Stimulated activated CD4-positive, alpha-beta T cell treated with anti-CD3 and anti-CD28 coated beads, Interleukin-1b, Interleukin-23, amount 100 ng/mL, for 4 hours (primary cell): Measurements from ENCODE around the gene HSD17B14.
"Not testable (repeated sequence)": the region's sequence is repeated elsewhere in the genome, so short reads cannot be mapped to it uniquely, and the experiment has no call there.

ENCODE experiments used
- DNase-seq, 2 donors: peaks; one replicate each; pipeline ENCODE4 v3.0.0-alpha.2; 2020; ENCODE audit warnings: low read depth in 2 of 2

HSD17B14 gene

GRCh38 chr19:48867746-48868113 is 31.4 kb upstream of the HSD17B14 start:
- DNase-seq, result no peak

DNA sequence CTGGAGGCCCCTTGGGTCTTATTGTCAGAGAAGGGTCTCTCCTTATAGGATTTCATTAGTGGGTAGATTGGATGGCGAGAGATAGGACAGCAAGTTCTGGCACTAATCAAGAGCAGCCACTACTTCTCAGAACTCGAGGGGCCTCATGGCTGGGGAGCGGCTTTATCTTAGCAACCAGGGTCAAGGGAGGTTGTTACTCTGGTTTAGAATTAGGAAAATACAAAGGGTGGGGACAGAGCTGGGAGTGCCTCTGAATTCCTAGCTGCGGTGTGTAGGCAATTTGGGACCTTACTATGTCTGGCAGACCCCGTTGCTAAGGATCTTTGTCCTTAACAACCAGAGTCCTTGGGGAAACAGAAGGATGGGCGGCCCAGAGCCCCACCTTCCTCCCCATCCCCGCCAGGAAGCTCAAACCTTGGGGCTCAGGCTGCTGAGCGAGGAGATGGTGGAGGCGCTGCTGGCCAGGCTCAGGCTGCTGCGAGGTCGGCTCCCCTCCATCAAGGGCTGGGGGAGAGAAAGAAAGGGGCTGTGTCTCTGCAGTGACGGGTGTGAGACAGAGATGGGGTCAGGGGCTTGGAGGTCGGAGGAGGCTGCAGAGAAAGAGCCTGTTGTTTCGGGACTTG is 30.9 kb upstream of the HSD17B14 start:
- no peak for DNase-seq

DNA sequence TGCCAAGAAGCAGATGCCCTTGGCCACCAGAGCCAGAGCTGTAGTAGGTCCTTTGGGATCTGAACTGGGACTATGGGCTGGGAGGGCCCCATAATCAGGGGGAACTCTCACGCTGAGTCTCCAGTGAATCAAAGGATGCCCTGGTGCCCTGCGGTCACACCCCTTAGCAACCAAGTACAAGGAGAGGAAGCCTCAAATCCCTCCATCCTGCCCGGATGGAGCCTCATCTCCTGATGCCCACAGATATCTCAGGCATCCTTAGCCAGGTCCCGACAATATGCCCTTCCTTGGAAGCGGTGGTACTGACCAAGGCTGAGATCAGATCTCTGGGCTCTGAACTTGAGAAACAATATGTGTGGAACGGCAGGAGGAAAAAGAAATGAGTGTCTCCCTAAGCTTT is 30.4 kb upstream of the HSD17B14 start:
- DNase-seq, result no peak

GRCh38 chr19:48862827-48863226 is 26.5 kb upstream of the HSD17B14 start:
- no peak for DNase-seq

- no peak for DNase-seq
Observed at GRCh38 chr19:48861313-48861712, 25.0 kb upstream of the HSD17B14 start.

GRCh38 chr19:48859711-48860572 is 23.7 kb upstream of the HSD17B14 start:
- DNase-seq, result no peak

DNA sequence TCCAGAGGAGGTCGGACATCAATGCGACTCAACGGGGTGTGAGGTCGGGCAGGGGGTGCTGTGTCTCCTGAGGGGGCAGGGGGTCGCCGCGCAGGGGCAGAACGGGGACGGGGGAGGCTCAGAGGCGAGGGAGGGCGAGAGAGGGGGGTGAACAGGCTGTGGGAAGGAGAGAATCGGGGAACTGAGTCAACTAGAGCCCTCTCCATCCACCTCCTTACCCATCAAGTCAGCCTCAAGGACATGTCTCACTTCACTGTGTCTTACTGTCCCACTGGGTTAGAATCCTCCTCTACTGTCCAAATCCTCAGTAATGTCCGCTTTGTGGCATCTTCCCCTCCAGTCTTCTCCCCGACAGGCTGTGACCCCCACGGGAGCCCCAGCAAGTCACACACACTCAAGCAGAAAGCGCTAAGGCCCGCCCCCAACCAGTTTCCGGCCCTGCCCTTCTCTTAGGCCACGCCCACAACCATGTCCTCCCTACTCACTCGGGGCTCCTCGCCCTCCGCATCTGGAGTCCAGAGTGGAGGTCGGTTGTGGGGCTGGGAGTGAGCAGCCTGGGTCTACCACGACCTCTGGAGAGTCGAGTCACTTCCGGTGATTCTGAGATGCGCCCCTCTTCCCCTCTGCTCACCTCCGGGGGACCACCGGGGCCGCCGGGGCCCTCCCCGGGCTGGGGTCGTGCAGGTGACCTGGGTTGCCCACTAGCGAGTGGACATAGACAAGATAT is 22.9 kb upstream of the HSD17B14 start:
- peak; percentile 73 to 76 for DNase-seq

DNA sequence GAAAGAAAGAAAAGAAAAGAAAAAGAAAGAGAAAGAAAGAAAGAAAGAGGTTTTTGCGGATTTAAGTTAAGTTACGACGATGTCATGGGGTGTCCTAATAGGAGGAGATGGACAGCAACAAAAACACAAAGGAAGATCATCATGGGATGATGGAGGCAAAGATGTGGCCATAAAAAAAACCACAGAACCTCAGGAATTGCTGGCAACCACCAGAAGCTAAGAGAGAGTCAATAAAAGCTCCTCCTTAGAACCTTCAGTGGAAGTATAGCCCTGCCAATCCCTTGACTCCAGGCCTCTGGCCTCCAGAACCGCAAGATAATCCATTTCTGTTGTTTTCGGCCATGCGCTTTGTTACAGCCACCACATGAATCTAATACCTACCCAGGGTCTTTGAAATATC is 20.6 kb upstream of the HSD17B14 start:
- DNase-seq, result no peak

- DNase-seq, result no peak
Observed at GRCh38 chr19:48854103-48854502, 17.8 kb upstream of the HSD17B14 start.

GRCh38 chr19:48853483-48853882 is 17.2 kb upstream of the HSD17B14 start:
- DNase-seq, result no peak

DNA sequence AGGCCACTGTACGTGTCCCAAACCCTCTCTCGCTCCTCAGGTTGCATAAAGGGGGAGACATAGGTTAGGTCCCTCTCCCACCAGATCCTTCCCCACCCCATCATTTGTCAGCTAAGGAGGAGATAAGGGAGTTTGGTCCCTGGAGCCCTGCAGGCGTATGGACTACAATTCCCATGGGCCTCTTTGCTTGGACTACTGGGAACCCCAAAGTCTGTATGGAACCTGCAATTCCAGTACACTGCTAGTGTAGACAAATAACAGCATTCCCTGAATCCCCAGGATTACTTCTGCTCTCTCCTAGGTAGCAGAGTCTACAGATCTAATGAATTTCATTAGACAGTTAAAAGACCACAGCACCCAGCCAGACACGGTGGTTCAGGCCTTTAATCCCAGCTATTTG is 16.0 kb upstream of the HSD17B14 start:
- DNase-seq, result no peak

DNA sequence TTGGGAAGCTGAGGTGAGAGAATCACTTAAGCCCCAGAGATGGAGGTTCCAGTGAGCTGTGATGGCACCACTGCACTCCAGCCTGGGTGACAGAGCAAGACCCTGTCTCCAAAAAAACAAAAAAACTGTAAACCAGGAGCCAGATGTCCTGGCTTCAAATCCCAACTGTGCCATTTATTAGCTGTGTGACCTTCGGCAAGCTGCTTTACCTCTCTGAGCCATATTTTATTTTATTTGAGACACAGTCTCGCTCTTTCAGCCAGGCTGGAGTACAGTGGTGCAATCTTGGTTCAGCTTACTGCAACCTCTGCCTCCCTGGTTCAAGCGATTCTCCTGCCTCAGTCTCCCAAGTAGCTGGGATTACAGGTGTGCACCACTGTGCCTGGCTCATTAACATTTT is 10.4 kb upstream of the HSD17B14 start:
- DNase-seq, result not testable (repeated sequence)

DNA sequence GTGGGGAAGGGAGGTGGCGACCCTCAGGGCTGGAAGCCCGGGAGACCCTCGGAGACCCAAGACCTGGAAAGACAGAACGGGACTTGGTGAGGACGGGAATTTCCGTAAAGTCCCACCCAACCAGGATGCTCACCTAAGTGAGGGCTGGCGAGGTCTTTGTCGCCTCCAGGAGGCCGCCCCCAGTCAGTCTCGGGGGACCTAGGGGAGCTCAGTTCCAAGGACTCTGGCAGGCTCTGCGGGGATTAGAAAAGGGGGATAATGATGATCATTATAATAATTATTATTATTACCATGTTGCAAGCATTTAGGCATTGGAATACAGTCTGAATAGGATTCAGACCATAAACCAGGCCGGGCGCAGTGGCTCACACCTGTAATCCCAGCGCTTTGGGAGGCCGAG is 9.1 kb upstream of the HSD17B14 start:
- DNase-seq, result no peak

DNA sequence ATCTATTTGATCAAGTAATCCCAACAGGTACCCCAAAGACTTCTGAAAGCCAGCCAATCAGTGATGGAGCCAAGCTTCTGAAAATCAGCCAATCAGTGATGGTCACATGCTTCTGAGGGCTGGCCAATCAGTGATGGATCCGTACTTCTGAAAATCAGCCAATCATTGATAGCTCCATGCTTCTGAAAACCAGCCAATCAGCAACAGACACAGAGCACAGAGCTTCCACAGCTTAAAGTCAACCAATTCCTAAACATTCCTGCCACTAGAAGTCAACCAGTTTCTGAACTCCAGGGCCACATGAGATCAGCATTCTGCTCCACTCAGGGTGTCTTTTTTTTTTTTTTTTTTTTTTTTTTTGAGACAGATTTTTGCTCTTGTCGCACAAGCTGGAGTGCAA is 8.2 kb upstream of the HSD17B14 start:
- no peak for DNase-seq

- peak in 1 of 2 donors; percentile 40 for DNase-seq
Observed at GRCh38 chr19:48842789-48843162, 6.5 kb upstream of the HSD17B14 start.

GRCh38 chr19:48841571-48841970 is 5.3 kb upstream of the HSD17B14 start:
- no peak for DNase-seq

DNA sequence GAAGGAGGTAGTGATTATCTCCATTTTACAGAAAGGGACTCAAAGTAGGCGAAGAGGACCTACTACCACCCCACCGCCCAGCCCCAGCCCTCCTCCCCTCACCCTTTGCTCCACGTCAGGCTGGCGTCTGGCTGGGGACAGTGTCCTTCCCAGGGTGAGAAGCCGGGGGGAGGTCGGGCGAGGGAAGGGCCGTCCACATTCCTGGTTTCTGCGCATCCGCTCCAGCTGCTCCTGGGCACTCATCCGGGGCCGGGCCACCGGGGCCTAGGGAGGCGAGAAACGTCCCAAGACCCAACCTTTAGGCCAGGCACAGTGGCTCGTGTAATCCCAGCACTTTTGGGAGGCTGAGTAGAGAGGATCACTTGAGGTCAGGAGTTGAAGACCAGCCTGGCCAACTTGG is 4.8 kb upstream of the HSD17B14 start:
- no peak for DNase-seq

DNA sequence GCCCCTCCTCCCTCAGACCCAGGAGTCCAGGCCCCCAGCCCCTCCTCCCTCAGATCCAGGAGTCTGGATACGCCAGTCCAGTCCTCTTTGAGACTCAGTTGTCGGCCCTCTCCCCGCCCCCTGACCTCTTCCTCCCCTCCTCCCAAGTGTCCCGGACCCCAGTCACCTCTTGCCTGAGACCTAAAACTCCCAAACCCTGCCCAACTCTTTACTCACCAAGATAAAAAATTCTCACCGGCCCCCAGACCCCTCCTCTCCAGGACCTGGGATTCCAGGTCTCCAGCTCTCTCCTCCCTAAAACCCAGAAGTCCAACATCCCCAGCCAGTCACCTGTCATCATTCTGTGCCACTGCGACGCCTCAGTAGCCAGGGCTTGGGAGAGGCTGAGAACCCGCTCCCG is 1.4 kb upstream of the HSD17B14 start:
- no peak for DNase-seq

DNA sequence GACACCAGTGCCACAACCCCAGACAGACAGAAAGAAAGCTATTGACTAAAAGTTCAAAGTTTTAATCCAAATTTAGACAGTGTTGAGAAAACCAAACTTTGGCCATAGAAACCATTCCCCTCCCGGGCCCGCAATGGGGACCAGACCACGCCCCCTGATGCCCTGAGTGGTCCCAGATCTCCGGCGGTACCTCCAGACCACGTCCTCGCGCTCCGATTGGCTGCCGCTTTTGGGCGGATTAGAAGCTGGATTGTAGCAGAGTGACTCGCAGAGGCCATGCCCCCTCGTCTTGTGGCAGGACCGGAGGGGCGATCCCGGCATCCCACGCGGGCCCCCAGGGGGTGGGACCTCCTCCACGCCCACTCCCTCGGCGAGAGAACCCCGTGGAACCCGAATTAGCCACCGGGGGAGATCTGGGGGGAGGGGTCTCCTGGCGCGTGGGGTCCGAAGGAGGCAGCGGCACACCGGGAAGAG is 797 bp upstream of the HSD17B14 start:
- peak; percentile 46 to 65 for DNase-seq

- peak; percentile 92 to 95 for DNase-seq
Observed at GRCh38 chr19:48835734-48836088, 580 bp downstream of the HSD17B14 start.

DNA sequence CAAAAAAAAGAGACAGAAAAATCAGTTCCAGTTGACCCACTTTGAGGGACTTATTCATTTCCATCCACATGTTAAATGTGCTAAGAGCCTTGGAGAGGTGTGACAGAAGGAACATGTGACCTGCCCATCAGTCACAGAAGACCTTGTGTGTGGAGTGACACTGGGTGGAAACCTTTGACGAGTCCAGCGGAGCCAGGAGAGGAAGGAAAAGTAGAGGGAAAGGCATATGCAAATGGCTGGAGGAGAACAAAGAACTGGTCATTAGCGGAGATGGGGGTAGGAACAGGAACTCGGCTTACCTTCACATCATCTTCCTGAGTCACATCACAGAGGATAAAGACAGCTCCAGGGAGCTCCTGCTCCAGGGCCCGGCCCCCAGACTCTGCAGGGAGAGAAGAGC is 2.3 kb downstream of the HSD17B14 start:
- no peak for DNase-seq

- no peak for DNase-seq
Observed at GRCh38 chr19:48833049-48833448, 3.2 kb downstream of the HSD17B14 start.

DNA sequence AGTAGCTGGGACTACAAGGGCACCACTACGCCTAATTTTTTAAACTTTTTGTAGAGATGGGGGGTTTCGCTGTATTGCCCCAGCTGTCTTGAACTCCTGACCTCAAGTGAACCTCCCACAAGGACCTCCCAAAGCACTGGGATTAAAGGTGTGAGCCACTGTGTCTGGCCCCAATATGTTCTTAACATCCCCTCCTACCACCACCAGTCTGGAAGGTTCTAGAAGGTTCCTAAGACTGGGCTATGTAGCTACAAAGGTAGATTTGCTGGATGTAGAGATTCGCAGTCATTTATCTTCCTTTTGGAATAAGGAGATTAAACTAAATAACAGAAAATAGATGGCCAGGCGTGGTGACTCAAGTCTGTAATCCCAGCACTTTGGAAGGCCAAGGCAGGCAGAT is 5.3 kb downstream of the HSD17B14 start:
- no peak for DNase-seq
